HT-29 (cell line): Measurements from ENCODE around the gene SOD2. TPM values are rescaled to one million over a fixed set of nuclear protein-coding genes. Genes with fewer than 3 reads are reported as not detected.
"Not testable (repeated sequence)": the region's sequence is repeated elsewhere in the genome, so short reads cannot be mapped to it uniquely, and the experiment has no call there.

Experiments used
- DNase-seq: peaks from one replicate; pipeline ENCODE4 v3.0.0-alpha.2; 2015; ENCODE audit warnings: low spot score
- total RNA-seq: library from RNA; depleted of rRNA; stranded (reverse); fragments of >200 nt; shearing (Covaris generic); gene quantifications from 2 replicates; pipeline ENCODE4 v1.2.3, GENCODE V29; 2014

Gene SOD2
- total RNA-seq, 1 experiment from 2014 or later = 64.8 TPM

GRCh38 chr6:159716247-159717096, 23.4 kb upstream of the SOD2 start:
- DNase-seq = no peak

GRCh38 chr6:159715605-159716004, 22.6 kb upstream of the SOD2 start:
- DNase-seq = no peak

GRCh38 chr6:159715166-159715565, 22.1 kb upstream of the SOD2 start:
- DNase-seq = no peak

- DNase-seq = no peak
Measured at GRCh38 chr6:159714404-159714803, 21.4 kb upstream of the SOD2 start.

GRCh38 chr6:159713984-159714383, 20.9 kb upstream of the SOD2 start:
- no peak for DNase-seq

GRCh38 chr6:159712389-159712788, 19.3 kb upstream of the SOD2 start:
- not testable (repeated sequence) for DNase-seq

- DNase-seq = not testable (repeated sequence)
Measured at GRCh38 chr6:159710603-159711002, 17.6 kb upstream of the SOD2 start.

GRCh38 chr6:159701413-159701999, 8.5 kb upstream of the SOD2 start:
- peak; percentile 13 for DNase-seq

- no peak for DNase-seq
Measured at GRCh38 chr6:159700970-159701369, 7.9 kb upstream of the SOD2 start.

- no peak for DNase-seq
Measured at GRCh38 chr6:159695984-159696383, 2.9 kb upstream of the SOD2 start.

- DNase-seq = peak; percentile 78
Measured at GRCh38 chr6:159693894-159694545, 979 bp upstream of the SOD2 start.

GRCh38 chr6:159692303-159693127, 526 bp downstream of the SOD2 start:
- peak; percentile 55 for DNase-seq

GRCh38 chr6:159691963-159692287, 1.1 kb downstream of the SOD2 start:
- peak; percentile 39 for DNase-seq

GRCh38 chr6:159691133-159691962, 1.7 kb downstream of the SOD2 start:
- peak; percentile 77 for DNase-seq

- DNase-seq = not testable (repeated sequence)
Measured at GRCh38 chr6:159690135-159690534, 2.9 kb downstream of the SOD2 start.

- DNase-seq = no peak
Measured at GRCh38 chr6:159689001-159689400, 4.0 kb downstream of the SOD2 start.

GRCh38 chr6:159688266-159688905, 4.7 kb downstream of the SOD2 start:
- no peak for DNase-seq

- no peak for DNase-seq
Measured at GRCh38 chr6:159687341-159687740, 5.7 kb downstream of the SOD2 start.

GRCh38 chr6:159686703-159687102, 6.3 kb downstream of the SOD2 start:
- no peak for DNase-seq

GRCh38 chr6:159686040-159686439, 7.0 kb downstream of the SOD2 start:
- DNase-seq = no peak

- no peak for DNase-seq
Measured at GRCh38 chr6:159684013-159684304, 9.1 kb downstream of the SOD2 start.
